Measurements from ENCODE around the gene LOXHD1. TPM values are rescaled to one million over a fixed set of nuclear protein-coding genes. Genes with fewer than 3 reads are reported as not detected.

Gene LOXHD1
- total RNA-seq, 1 experiment from 2014 or later: 25.5 TPM

- Histone ChIP-seq H3K9me3 (ENCODE audit: low read depth, low read length, poor library complexity, severe bottlenecking) (peaks cover 5% of the 10 kb centered on the region), H3K36me3 (ENCODE audit: insufficient read depth, low read length, poor library complexity, severe bottlenecking) (peaks cover 7% of the 10 kb centered on the region), H3K4me3 (ENCODE audit: low read depth, low read length, poor library complexity, severe bottlenecking) (no peak overlapping the region), H3K27me3 (replicated peaks; ENCODE audit: insufficient read depth, low read depth, low read length, poor library complexity) (no peaks in the 10 kb centered on the region), H3K4me1 (ENCODE audit: insufficient read depth, low read length, poor library complexity, severe bottlenecking) (no peaks in the 10 kb centered on the region), H3K27ac (ENCODE audit: low read depth, low read length, poor library complexity, severe bottlenecking) (no peak overlapping the region)
- ChIA-PET POLR2A (ENCODE audit: low non-redundant PET) (no interaction called here), CTCF (no interaction called here)
- no TSS peak for BruUV-seq (replicated peaks)
- TF ChIP-seq EZH2 (IDR thresholded peaks at IDR 0.05; ENCODE audit: borderline replicate concordance, low read depth, low read length, poor library complexity, severe bottlenecking) (no peak), CTCF (conservative IDR thresholded peaks at IDR 0.05; ENCODE audit: low read depth, low read length) (no peak)
- DNase-seq (ENCODE audit: low spot score): no peak
- intact Hi-C loops (cut with micrococcal nuclease; ENCODE audit: unreplicated experiment): no loop called here
Observed at GRCh38 chr18:46449499-46449898, 207.5 kb downstream of the LOXHD1 start.

- Histone ChIP-seq H3K4me3 (ENCODE audit: low read depth, low read length, poor library complexity, severe bottlenecking) (no peak overlapping the region), H3K4me1 (ENCODE audit: insufficient read depth, low read length, poor library complexity, severe bottlenecking) (no peaks in the 10 kb centered on the region), H3K27me3 (replicated peaks; ENCODE audit: insufficient read depth, low read depth, low read length, poor library complexity) (no peaks in the 10 kb centered on the region), H3K9me3 (ENCODE audit: low read depth, low read length, poor library complexity, severe bottlenecking) (peaks cover 5% of the 10 kb centered on the region), H3K27ac (ENCODE audit: low read depth, low read length, poor library complexity, severe bottlenecking) (no peak overlapping the region), H3K36me3 (ENCODE audit: insufficient read depth, low read length, poor library complexity, severe bottlenecking) (peaks cover 7% of the 10 kb centered on the region)
- intact Hi-C loops (cut with micrococcal nuclease; ENCODE audit: unreplicated experiment): no loop called here
- POLR2A ChIA-PET (ENCODE audit: low non-redundant PET): no interaction called here
- TF ChIP-seq CTCF (conservative IDR thresholded peaks at IDR 0.05; ENCODE audit: low read depth, low read length) (no peak), EZH2 (IDR thresholded peaks at IDR 0.05; ENCODE audit: borderline replicate concordance, low read depth, low read length, poor library complexity, severe bottlenecking) (no peak)
- no TSS peak for BruUV-seq (replicated peaks)
- DNase-seq (ENCODE audit: low spot score): no peak
- CTCF ChIA-PET: no interaction called here
Observed at GRCh38 chr18:46449033-46449432, 208.0 kb downstream of the LOXHD1 start.

- TF ChIP-seq EZH2 (IDR thresholded peaks at IDR 0.05; ENCODE audit: borderline replicate concordance, low read depth, low read length, poor library complexity, severe bottlenecking) (no peak), CTCF (conservative IDR thresholded peaks at IDR 0.05; ENCODE audit: low read depth, low read length) (no peak)
- intact Hi-C loops (cut with micrococcal nuclease; ENCODE audit: unreplicated experiment): no loop called here
- Histone ChIP-seq H3K27me3 (replicated peaks; ENCODE audit: insufficient read depth, low read depth, low read length, poor library complexity) (no peaks in the 10 kb centered on the region), H3K36me3 (ENCODE audit: insufficient read depth, low read length, poor library complexity, severe bottlenecking) (peaks cover 7% of the 10 kb centered on the region), H3K9me3 (ENCODE audit: low read depth, low read length, poor library complexity, severe bottlenecking) (peaks cover 5% of the 10 kb centered on the region), H3K4me3 (ENCODE audit: low read depth, low read length, poor library complexity, severe bottlenecking) (no peak overlapping the region), H3K27ac (ENCODE audit: low read depth, low read length, poor library complexity, severe bottlenecking) (no peak overlapping the region), H3K4me1 (ENCODE audit: insufficient read depth, low read length, poor library complexity, severe bottlenecking) (no peaks in the 10 kb centered on the region)
- no TSS peak for BruUV-seq (replicated peaks)
- CTCF ChIA-PET: no interaction called here
- no peak for DNase-seq (ENCODE audit: low spot score)
- POLR2A ChIA-PET (ENCODE audit: low non-redundant PET): no interaction called here
Observed at GRCh38 chr18:46448347-46448746, 208.7 kb downstream of the LOXHD1 start.
